Prostate gland (tissue), 2 donors: ENCODE data around the gene SPHK2. TPM values are rescaled to one million over a fixed set of nuclear protein-coding genes. Genes with fewer than 3 reads are reported as not detected.

Experiments used
- DNase-seq: peaks from one replicate; pipeline ENCODE4 v3.0.0-alpha.2; 2019; ENCODE audit warnings: low spot score
- H3K27ac ChIP-seq, 2 donors: fragments of 200-600 bp; sonication (generic); 2 replicates each; pipeline ENCODE4 v1.5.1; 2017 to 2019
- H3K27me3 ChIP-seq: fragments of 200-600 bp; sonication (generic); replicated peaks from 2 replicates; pipeline ENCODE4 v1.5.1; 2019; ENCODE audit not compliant: insufficient read depth
- H3K36me3 ChIP-seq, 2 donors: fragments of 200-600 bp; sonication (generic); 1 replicate in 1 of 2; 2 replicates in 1 of 2; pipeline versions ENCODE4 v1.5.1 to v1.8.1; 2017 to 2019
- H3K4me1 ChIP-seq: fragments of 200-600 bp; sonication (generic); replicated peaks from 2 replicates; pipeline ENCODE4 v1.5.1; 2019
- H3K4me3 ChIP-seq, 2 donors: fragments of 200-600 bp; sonication (generic); 2 replicates each; pipeline ENCODE4 v1.5.1; 2017 to 2019
- H3K9me3 ChIP-seq: fragments of 200-600 bp; sonication (generic); 2 replicates; pipeline ENCODE4 v1.5.1; 2017
- POLR2A ChIP-seq: fragments of 450-650 bp; IDR thresholded peaks from one replicate; pipeline ENCODE4 v1.6.1; 2016; ENCODE audit warnings: antibody characterized with exemption, mild to moderate bottlenecking
- POLR2AphosphoS5 ChIP-seq: sonication (generic); formaldehyde crosslinking; IDR thresholded peaks from one replicate; pipeline ENCODE4 v1.6.1; 2017; ENCODE audit warnings: antibody characterized with exemption
- WGBS: methylation state at CpG from one replicate; pipeline ENCODE4 v1.1.5; 2018; 5-methylcytosine and 5-hydroxymethylcytosine counted together
- intact Hi-C: fragments of 100-400 bp; cut with DNase I; formaldehyde crosslinking; loops from one replicate; pipeline ENCODE4 v1.14.2; 2022
- total RNA-seq, 2 donors: library from RNA; depleted of rRNA; stranded (reverse); fragments of >200 nt; gene quantifications; one replicate each; pipeline ENCODE4 v1.1.0, GENCODE V29; 2016
- TF ChIP-seq, protein P1 (sequence below), 4 experiments: fragments of 200-600 bp in 2 of 4; fragments of 450-650 bp in 2 of 4; sonication (generic) in 2 of 4; IDR thresholded peaks; 1 replicate in 3 of 4; 2 replicates in 1 of 4; pipeline ENCODE4 v1.5.1; 2016 to 2019; ENCODE audit warnings: antibody characterized with exemption in 4 of 4, mild to moderate bottlenecking in 2 of 4, moderate library complexity in 2 of 4

SPHK2 gene
- total RNA-seq, 2 donors from 2014 or later: 24.8 to 25.4 TPM

DNA sequence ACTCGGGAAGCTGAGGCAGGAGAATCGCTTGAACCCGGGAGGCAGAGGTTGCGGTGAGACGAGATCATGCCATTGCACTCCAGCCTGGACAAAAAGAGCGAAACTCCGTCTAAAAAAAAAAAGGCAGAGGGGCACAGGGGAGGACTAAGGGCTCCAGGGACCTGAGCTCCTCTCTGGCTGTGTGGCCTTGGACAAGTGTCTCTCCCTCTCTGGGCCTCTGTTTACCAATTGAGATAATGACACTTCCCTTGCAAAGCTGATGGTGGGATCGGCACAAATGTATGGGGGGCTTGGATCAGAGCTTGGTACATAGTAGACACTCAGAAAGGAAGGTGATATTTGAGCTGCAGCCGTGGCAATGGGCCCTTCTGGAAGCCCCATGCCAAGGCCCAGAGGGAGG lies 24.1 kb upstream of the SPHK2 start:
- no peaks in the 10 kb centered on the region for H3K9me3 ChIP-seq
- intact Hi-C loops: no loop called here
- H3K4me1 ChIP-seq: no peaks in the 10 kb centered on the region
- no peak for DNase-seq
- no peak overlapping the region for H3K4me3 ChIP-seq
- no peaks in the 10 kb centered on the region for H3K36me3 ChIP-seq
- WGBS: 96% methylated on average over 9 of the region's 9 CpGs
- no peak overlapping the region for H3K27ac ChIP-seq
- TF ChIP-seq POLR2AphosphoS5 (no peak), POLR2A (no peak)
- TF ChIP-seq, protein P1, sequence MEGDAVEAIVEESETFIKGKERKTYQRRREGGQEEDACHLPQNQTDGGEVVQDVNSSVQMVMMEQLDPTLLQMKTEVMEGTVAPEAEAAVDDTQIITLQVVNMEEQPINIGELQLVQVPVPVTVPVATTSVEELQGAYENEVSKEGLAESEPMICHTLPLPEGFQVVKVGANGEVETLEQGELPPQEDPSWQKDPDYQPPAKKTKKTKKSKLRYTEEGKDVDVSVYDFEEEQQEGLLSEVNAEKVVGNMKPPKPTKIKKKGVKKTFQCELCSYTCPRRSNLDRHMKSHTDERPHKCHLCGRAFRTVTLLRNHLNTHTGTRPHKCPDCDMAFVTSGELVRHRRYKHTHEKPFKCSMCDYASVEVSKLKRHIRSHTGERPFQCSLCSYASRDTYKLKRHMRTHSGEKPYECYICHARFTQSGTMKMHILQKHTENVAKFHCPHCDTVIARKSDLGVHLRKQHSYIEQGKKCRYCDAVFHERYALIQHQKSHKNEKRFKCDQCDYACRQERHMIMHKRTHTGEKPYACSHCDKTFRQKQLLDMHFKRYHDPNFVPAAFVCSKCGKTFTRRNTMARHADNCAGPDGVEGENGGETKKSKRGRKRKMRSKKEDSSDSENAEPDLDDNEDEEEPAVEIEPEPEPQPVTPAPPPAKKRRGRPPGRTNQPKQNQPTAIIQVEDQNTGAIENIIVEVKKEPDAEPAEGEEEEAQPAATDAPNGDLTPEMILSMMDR (IDR thresholded peaks at IDR 0.05): no peak
- no peaks in the 10 kb centered on the region for H3K27me3 ChIP-seq

DNA sequence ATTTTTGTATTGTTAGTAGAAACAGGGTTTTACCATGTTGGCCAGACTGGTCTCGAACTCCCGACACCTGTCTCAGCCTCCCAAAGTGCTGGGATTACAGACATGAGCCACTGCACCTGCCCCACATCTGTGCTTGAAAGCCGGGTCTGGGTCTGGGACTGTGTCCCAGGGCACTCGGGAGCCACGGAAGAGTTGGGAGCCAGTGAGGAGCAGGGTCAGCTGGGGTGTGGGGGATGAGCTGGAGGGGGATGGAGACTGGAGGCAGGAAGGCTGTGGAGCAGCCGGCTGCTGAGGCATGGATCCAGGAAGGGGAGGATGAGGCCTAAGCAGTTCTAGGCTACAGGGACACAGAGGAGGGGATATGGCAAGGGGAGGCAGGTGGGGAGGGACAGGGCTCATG lies 23.5 kb upstream of the SPHK2 start:
- 73% methylated on average over 6 of the region's 6 CpGs for WGBS
- no peak for DNase-seq
- Histone ChIP-seq H3K4me3 (no peak overlapping the region), H3K36me3 (no peaks in the 10 kb centered on the region), H3K9me3 (no peaks in the 10 kb centered on the region), H3K27me3 (no peaks in the 10 kb centered on the region), H3K27ac (no peak overlapping the region), H3K4me1 (no peaks in the 10 kb centered on the region)
- TF ChIP-seq, protein P1 (IDR thresholded peaks at IDR 0.05): no peak
- TF ChIP-seq POLR2AphosphoS5 (no peak), POLR2A (no peak)
- intact Hi-C loops: no loop called here

DNA sequence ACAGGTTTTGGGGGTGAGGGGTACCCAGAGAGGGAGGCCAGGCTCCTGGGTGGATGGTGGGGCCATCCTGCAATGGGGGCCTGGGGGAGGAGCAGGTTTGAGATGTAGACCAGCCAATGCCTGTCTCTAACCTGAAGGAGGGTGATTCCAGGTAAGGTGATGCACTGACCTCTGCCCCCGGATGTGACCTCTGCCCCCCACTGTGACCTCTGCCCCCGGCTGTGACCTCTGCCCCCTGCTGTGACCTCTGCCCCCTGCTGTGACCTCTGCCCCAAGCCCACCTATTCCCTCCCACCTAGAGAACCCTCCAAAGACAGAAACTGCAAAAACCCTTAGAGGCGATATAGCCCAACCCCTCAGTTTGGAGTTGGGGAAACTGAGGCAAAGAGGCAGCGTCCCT lies 23.1 kb upstream of the SPHK2 start:
- 93% methylated on average over 4 of the region's 4 CpGs for WGBS
- H3K27ac ChIP-seq: no peak overlapping the region
- H3K9me3 ChIP-seq: no peaks in the 10 kb centered on the region
- H3K4me1 ChIP-seq: no peaks in the 10 kb centered on the region
- H3K27me3 ChIP-seq: no peaks in the 10 kb centered on the region
- no peak for DNase-seq
- H3K4me3 ChIP-seq: no peak overlapping the region
- H3K36me3 ChIP-seq: no peaks in the 10 kb centered on the region
- TF ChIP-seq POLR2A (no peak), POLR2AphosphoS5 (no peak)
- TF ChIP-seq, protein P1 (IDR thresholded peaks at IDR 0.05): no peak
- intact Hi-C loops: no loop called here

DNA sequence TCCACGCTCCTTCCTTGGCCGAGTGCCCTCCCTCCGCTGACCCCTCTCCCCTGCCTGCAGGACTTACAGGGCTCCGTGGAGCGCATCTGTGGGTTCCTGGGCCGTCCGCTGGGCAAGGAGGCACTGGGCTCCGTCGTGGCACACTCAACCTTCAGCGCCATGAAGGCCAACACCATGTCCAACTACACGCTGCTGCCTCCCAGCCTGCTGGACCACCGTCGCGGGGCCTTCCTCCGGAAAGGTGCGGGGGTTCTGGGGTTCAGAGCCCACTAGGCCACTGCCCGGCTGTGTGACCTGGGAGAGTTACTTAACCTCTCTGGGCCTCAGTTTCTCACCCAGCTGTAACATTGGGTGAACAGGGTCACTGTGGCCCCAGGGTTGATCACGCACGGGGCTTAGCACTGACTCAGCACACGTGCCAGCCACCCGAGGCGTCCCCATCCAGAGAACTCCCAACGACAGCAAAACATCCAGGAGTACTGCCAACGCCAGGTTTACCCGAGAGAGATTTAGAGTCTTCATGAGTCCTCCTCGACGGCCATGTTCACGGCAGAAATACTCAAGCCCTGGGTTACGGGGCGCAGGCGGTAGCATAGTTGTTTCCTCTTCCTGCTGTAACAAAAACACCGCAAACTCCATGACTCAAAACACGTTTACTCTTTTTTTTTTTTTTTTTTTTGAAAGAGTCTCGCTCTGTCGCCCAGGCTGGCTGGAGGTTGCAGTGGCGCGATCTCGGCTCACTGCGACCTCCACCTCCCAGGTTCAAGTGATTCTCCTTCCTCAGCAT lies 22.4 kb upstream of the SPHK2 start:
- no peak for DNase-seq
- intact Hi-C loops: no loop called here
- Histone ChIP-seq H3K9me3 (no peaks in the 10 kb centered on the region), H3K27ac (no peak overlapping the region), H3K27me3 (no peaks in the 10 kb centered on the region), H3K4me3 (no peak overlapping the region), H3K36me3 (no peaks in the 10 kb centered on the region), H3K4me1 (no peaks in the 10 kb centered on the region)
- no peak for TF ChIP-seq POLR2A
- TF ChIP-seq, protein P1 (IDR thresholded peaks at IDR 0.05): no peak
- TF ChIP-seq POLR2AphosphoS5: no peak
- 81% methylated on average over 39 of the region's 39 CpGs for WGBS

DNA sequence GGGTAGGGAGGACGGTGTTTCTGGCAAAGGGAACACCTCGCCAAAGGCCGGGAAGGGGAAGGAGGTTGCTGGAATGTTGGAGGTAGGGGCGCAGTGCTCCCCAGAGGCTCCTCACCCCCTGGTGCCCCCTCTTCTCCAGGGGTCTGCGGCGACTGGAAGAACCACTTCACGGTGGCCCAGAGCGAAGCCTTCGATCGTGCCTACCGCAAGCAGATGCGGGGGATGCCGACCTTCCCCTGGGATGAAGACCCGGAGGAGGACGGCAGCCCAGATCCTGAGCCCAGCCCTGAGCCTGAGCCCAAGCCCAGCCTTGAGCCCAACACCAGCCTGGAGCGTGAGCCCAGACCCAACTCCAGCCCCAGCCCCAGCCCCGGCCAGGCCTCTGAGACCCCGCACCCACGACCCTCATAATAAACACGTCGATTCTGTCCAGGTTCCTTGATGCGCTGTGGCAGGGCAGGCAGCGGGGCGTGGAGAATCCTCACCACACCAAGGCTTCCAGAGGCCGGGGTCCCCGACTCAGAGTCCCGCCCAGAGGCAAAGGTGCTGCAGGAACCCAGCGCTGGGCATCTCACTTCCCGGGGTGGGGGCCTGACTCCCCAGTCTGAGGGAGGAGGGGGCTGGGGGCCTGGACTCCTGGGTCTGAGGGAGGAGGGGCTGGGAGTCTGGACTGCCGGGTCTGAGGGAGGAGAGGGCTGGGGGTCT lies 20.2 kb upstream of the SPHK2 start:
- DNase-seq: no peak
- H3K27me3 ChIP-seq: no peaks in the 10 kb centered on the region
- H3K4me1 ChIP-seq: no peaks in the 10 kb centered on the region
- H3K9me3 ChIP-seq: no peaks in the 10 kb centered on the region
- intact Hi-C loops: no loop called here
- no peaks in the 10 kb centered on the region for H3K36me3 ChIP-seq
- TF ChIP-seq, protein P1 (IDR thresholded peaks at IDR 0.05): no peak
- no peak for TF ChIP-seq POLR2AphosphoS5
- TF ChIP-seq POLR2A: no peak
- no peak overlapping the region for H3K4me3 ChIP-seq
- no peak overlapping the region for H3K27ac ChIP-seq
- 68% methylated on average over 30 of the region's 30 CpGs for WGBS
